ENCODE data around the gene PGM2. TPM values are rescaled to one million over a fixed set of nuclear protein-coding genes. Genes with fewer than 3 reads are reported as not detected.

PGM2 gene
- polyA plus RNA-seq, 1 of the 3 experiments (the other 2 are of a cell fraction) = 12.7 TPM

DNA sequence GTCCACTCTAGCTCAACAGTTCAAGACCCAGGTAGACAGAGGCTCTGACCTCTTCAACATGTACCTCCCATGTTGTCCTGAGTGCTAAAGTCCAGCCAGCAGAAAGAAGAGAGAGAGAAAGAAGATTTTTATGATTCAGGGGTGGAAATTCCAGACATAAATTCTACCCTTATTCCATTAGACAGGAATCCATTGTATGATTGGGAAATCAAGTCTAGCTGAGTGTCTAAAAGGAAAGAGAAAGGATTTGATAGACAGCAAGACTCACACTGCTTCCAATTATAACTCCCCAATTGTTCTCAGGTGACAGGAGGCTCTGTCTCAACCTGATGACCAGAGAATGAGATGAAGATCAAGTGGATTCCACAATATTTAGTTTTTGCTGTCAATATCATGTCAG, 27.9 kb upstream of the PGM2 start:
- POLR2A ChIA-PET = no interaction called here

More for the DNA sequence above, 27.9 kb upstream of the PGM2 start:
- H2AFZ ChIP-seq (ENCODE audit: low read depth) = no peak overlapping the region
- no peak overlapping the region for H3K9ac ChIP-seq
- TF ChIP-seq, protein P1, sequence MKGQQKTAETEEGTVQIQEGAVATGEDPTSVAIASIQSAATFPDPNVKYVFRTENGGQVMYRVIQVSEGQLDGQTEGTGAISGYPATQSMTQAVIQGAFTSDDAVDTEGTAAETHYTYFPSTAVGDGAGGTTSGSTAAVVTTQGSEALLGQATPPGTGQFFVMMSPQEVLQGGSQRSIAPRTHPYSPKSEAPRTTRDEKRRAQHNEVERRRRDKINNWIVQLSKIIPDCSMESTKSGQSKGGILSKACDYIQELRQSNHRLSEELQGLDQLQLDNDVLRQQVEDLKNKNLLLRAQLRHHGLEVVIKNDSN (IDR thresholded peaks at IDR 0.05; ENCODE audit: borderline replicate concordance, low read depth) = no peak
- TF ChIP-seq GABPA (IDR thresholded peaks at IDR 0.05; ENCODE audit: low read depth) = no peak
- TF ChIP-seq FOXM1 (IDR thresholded peaks at IDR 0.05; ENCODE audit: low read depth) = no peak
- TF ChIP-seq RFX5 (IDR thresholded peaks at IDR 0.05; ENCODE audit: low read length) = no peak
- TF ChIP-seq RCOR1 (IDR thresholded peaks at IDR 0.05; ENCODE audit: low read length) = no peak
- no peak for TF ChIP-seq SIN3A (IDR thresholded peaks at IDR 0.05; ENCODE audit: borderline replicate concordance, low read depth, low read length)
- TF ChIP-seq, protein P2, sequence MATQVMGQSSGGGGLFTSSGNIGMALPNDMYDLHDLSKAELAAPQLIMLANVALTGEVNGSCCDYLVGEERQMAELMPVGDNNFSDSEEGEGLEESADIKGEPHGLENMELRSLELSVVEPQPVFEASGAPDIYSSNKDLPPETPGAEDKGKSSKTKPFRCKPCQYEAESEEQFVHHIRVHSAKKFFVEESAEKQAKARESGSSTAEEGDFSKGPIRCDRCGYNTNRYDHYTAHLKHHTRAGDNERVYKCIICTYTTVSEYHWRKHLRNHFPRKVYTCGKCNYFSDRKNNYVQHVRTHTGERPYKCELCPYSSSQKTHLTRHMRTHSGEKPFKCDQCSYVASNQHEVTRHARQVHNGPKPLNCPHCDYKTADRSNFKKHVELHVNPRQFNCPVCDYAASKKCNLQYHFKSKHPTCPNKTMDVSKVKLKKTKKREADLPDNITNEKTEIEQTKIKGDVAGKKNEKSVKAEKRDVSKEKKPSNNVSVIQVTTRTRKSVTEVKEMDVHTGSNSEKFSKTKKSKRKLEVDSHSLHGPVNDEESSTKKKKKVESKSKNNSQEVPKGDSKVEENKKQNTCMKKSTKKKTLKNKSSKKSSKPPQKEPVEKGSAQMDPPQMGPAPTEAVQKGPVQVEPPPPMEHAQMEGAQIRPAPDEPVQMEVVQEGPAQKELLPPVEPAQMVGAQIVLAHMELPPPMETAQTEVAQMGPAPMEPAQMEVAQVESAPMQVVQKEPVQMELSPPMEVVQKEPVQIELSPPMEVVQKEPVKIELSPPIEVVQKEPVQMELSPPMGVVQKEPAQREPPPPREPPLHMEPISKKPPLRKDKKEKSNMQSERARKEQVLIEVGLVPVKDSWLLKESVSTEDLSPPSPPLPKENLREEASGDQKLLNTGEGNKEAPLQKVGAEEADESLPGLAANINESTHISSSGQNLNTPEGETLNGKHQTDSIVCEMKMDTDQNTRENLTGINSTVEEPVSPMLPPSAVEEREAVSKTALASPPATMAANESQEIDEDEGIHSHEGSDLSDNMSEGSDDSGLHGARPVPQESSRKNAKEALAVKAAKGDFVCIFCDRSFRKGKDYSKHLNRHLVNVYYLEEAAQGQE (IDR thresholded peaks at IDR 0.05; ENCODE audit: low read depth, low read length) = no peak
- no peak for TF ChIP-seq MEF2A (IDR thresholded peaks at IDR 0.05; ENCODE audit: borderline replicate concordance, low read depth)
- TF ChIP-seq RXRA (IDR thresholded peaks at IDR 0.05; ENCODE audit: borderline replicate concordance, low read depth) = no peak
- TF ChIP-seq JUND (IDR thresholded peaks at IDR 0.05) = no peak
- TF ChIP-seq NRF1 (IDR thresholded peaks at IDR 0.05; ENCODE audit: low read depth, low read length) = no peak
- TF ChIP-seq, protein P3, sequence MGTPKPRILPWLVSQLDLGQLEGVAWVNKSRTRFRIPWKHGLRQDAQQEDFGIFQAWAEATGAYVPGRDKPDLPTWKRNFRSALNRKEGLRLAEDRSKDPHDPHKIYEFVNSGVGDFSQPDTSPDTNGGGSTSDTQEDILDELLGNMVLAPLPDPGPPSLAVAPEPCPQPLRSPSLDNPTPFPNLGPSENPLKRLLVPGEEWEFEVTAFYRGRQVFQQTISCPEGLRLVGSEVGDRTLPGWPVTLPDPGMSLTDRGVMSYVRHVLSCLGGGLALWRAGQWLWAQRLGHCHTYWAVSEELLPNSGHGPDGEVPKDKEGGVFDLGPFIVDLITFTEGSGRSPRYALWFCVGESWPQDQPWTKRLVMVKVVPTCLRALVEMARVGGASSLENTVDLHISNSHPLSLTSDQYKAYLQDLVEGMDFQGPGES (IDR thresholded peaks at IDR 0.05; ENCODE audit: low read depth, low read length) = no peak
- no peak for TF ChIP-seq SMC3 (IDR thresholded peaks at IDR 0.05; ENCODE audit: low read depth, low read length)
- no peak for TF ChIP-seq FOXJ3 (CRISPR knock-in tag; IDR thresholded peaks at IDR 0.05)
- TF ChIP-seq, protein P4, sequence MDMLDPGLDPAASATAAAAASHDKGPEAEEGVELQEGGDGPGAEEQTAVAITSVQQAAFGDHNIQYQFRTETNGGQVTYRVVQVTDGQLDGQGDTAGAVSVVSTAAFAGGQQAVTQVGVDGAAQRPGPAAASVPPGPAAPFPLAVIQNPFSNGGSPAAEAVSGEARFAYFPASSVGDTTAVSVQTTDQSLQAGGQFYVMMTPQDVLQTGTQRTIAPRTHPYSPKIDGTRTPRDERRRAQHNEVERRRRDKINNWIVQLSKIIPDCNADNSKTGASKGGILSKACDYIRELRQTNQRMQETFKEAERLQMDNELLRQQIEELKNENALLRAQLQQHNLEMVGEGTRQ (IDR thresholded peaks at IDR 0.05; ENCODE audit: borderline replicate concordance, low read depth, low read length) = no peak
- H3K27ac ChIP-seq (ENCODE audit: low read depth in 2 of 2, low read length in 1 of 2) = no peak overlapping the region
- DNase-seq = no peak
- H4K20me1 ChIP-seq (ENCODE audit: insufficient read depth) = no peaks in the 10 kb centered on the region
- no peak overlapping the region for H3K4me2 ChIP-seq
- no peaks in the 10 kb centered on the region for H3K79me2 ChIP-seq (ENCODE audit: insufficient read depth)
- H3K4me1 ChIP-seq (ENCODE audit: control insufficient read depth in 1 of 2, insufficient read depth in 2 of 2, low read depth in 1 of 2, low read length in 1 of 2) = no peaks in the 10 kb centered on the region
- H3F3A ChIP-seq (replicated peaks; ENCODE audit: insufficient read depth) = no peaks in the 10 kb centered on the region
- CTCF ChIA-PET = interaction anchor here (12.2 kb wide), 1 partner anchor 198 kb away, joined by 201 read pairs; no protein-coding TSS in a partner anchor
- no peak overlapping the region for H3K4me3 ChIP-seq (ENCODE audit: low read depth in 2 of 2, low read length in 1 of 2)
- H3K27me3 ChIP-seq (ENCODE audit: insufficient read depth) = no peaks in the 10 kb centered on the region
- no peaks in the 10 kb centered on the region for H3K9me3 ChIP-seq
- H3K9me2 ChIP-seq = no peaks in the 10 kb centered on the region
- H3K36me3 ChIP-seq (replicated peaks in 1 of 2; ENCODE audit: control insufficient read depth in 1 of 2, insufficient read depth in 2 of 2, low read length in 1 of 2) = no peaks in the 10 kb centered on the region

Measured in SK-N-SH (cell line).